ENCODE results near the gene HLA-DPA1. TPM values are rescaled to one million over a fixed set of nuclear protein-coding genes. Genes with fewer than 3 reads are reported as not detected.

HLA-DPA1 gene
- total RNA-seq (10 to 100 TPM; 13.8 to 52.6 (median 20.2) TPM), polyA plus RNA-seq (10 to 100 TPM; 10.7 to 12.3 (median 10.9) TPM)
- long read RNA-seq, donor 1, partial matches to known transcripts, result 13 of 14 reads
- long read RNA-seq, donor 1, other reads (novel, unspliced or antisense), result 1 of 14 reads
- long read RNA-seq, donor 2, partial matches to known transcripts, result 15 of 19 reads
- long read RNA-seq, donor 2, other reads (novel, unspliced or antisense), result 3 of 19 reads

GRCh38 chr6:33073431-33073871 lies at the start of gene HLA-DPA1:
TSS of gene HLA-DPA1 (minus strand) at chr6:33073649.
- Histone ChIP-seq H3K4me1 (no peaks in the 10 kb centered on the region), H3K27ac (no peak within 1 kb of the TSS), H3K36me3 (ENCODE audit: insufficient read depth in 1 of 2, low read depth in 1 of 2) (peaks cover 0 to 10% of the 10 kb centered on the region in 2 donors), H3K9me3 (no peaks in the 10 kb centered on the region), H3K4me3 (peak within 1 kb of the TSS; percentile 48), H3K27me3 (ENCODE audit: insufficient read depth in 3 of 3, low read length in 2 of 3) (peaks cover 0 to 3% (median 2%) of the 10 kb centered on the region in 3 donors)
- 40 to 53% (median 48%) methylated on average over 8 of the region's 8 CpGs for WGBS, 3 donors
- TF ChIP-seq, protein P1, sequence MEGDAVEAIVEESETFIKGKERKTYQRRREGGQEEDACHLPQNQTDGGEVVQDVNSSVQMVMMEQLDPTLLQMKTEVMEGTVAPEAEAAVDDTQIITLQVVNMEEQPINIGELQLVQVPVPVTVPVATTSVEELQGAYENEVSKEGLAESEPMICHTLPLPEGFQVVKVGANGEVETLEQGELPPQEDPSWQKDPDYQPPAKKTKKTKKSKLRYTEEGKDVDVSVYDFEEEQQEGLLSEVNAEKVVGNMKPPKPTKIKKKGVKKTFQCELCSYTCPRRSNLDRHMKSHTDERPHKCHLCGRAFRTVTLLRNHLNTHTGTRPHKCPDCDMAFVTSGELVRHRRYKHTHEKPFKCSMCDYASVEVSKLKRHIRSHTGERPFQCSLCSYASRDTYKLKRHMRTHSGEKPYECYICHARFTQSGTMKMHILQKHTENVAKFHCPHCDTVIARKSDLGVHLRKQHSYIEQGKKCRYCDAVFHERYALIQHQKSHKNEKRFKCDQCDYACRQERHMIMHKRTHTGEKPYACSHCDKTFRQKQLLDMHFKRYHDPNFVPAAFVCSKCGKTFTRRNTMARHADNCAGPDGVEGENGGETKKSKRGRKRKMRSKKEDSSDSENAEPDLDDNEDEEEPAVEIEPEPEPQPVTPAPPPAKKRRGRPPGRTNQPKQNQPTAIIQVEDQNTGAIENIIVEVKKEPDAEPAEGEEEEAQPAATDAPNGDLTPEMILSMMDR (IDR thresholded peaks at IDR 0.05), result no peak
- DNase-seq (no peak), ATAC-seq (peak in 3 of 4 donors; percentile 58 to 66 (median 59))
- intact Hi-C loops (cut with DNase I), result no loop called here

- TF ChIP-seq, protein P1 (IDR thresholded peaks at IDR 0.05), result no peak
- ATAC-seq (no peak), DNase-seq (no peak)
- Histone ChIP-seq H3K27ac (no peak overlapping the region), H3K36me3 (ENCODE audit: insufficient read depth in 1 of 2, low read depth in 1 of 2) (no peaks in the 10 kb centered on the region), H3K9me3 (no peaks in the 10 kb centered on the region), H3K4me1 (no peaks in the 10 kb centered on the region), H3K27me3 (ENCODE audit: insufficient read depth in 3 of 3, low read length in 2 of 3) (peaks cover 0 to 3% (median 0%) of the 10 kb centered on the region in 3 donors), H3K4me3 (no peak overlapping the region)
- intact Hi-C loops (cut with DNase I), result no loop called here
- WGBS, 3 donors, result 72 to 73% (median 73%) methylated on average over 6 of the region's 6 CpGs
Observed at GRCh38 chr6:33123181-33123580, 49.7 kb upstream of the HLA-DPA1 start.

DNA sequence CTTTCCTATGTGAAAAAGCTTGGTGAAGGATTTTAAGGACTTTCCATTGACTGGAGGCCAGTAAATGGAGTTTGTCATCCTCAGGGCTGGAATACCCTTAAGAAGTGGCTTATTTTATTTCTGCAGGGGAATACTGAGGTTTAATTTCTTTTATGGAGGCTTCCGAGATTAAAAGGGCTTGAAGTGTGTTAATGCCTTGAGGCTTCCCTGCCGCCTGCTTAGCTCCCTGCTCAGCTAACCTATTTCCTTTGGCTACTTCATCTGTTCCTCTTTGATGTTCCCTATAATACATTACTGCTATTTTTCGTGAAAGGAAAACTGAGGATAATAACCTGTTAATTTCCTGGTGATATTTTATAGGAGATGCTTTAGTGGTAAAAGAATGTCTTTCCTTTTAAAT lies 46.6 kb upstream of the HLA-DPA1 start:
- WGBS, 3 donors, result 49 to 56% (median 56%) methylated on average over 3 of the region's 3 CpGs
- no peak overlapping the region for H3K27ac ChIP-seq
- ATAC-seq (no peak), DNase-seq (no peak)
- no peaks in the 10 kb centered on the region for H3K36me3 ChIP-seq (ENCODE audit: insufficient read depth in 1 of 2, low read depth in 1 of 2)
- peaks cover 0 to 34% (median 8%) of the 10 kb centered on the region in 3 donors for H3K27me3 ChIP-seq (ENCODE audit: insufficient read depth in 3 of 3, low read length in 2 of 3)
- H3K4me3 ChIP-seq, result no peak overlapping the region
- no peaks in the 10 kb centered on the region for H3K9me3 ChIP-seq
- intact Hi-C loops (cut with DNase I), result no loop called here
- no peaks in the 10 kb centered on the region for H3K4me1 ChIP-seq
- TF ChIP-seq, protein P1 (IDR thresholded peaks at IDR 0.05), result no peak

GRCh38 chr6:33118525-33119123 lies 45.2 kb upstream of the HLA-DPA1 start:
- TF ChIP-seq, protein P1 (IDR thresholded peaks at IDR 0.05), result peak; percentile 85
- Histone ChIP-seq H3K4me3 (no peak overlapping the region), H3K9me3 (no peaks in the 10 kb centered on the region), H3K4me1 (no peaks in the 10 kb centered on the region), H3K27me3 (ENCODE audit: insufficient read depth in 3 of 3, low read length in 2 of 3) (peaks cover 0 to 43% (median 8%) of the 10 kb centered on the region in 3 donors), H3K36me3 (ENCODE audit: insufficient read depth in 1 of 2, low read depth in 1 of 2) (no peaks in the 10 kb centered on the region), H3K27ac (no peak overlapping the region)
- ATAC-seq (peak in 2 of 4 donors; percentile 46 to 65), DNase-seq (no peak)
- intact Hi-C loops (cut with DNase I), result loop anchor here (1.0 to 5.0 kb wide), 2 partner anchors 129 to 130 kb away; no protein-coding TSS in a partner anchor
- WGBS, 3 donors, result 0 to 1% (median 1%) methylated on average over 3 of the region's 3 CpGs
